A673 (cell line): Measurements from ENCODE around the gene TACC2. TPM values are rescaled to one million over a fixed set of nuclear protein-coding genes. Genes with fewer than 3 reads are reported as not detected.

Source experiments
- BruUV-seq: library from RNA; stranded (reverse); fragments of 400-500 nt; replicated peaks from 2 replicates; lab custom pipeline; 2021; lab: Mats Ljungman, UMichigan
- CTCF ChIA-PET: fragments of 300-600 bp; sonication (Branson Sonifier 250); formaldehyde crosslinking; loops from one replicate; lab custom pipeline; 2022; ENCODE audit warnings: antibody characterized with exemption; lab: Charles Lee
- POLR2A ChIA-PET: fragments of 300-600 bp; sonication (Branson Sonifier 250); formaldehyde crosslinking; loops from one replicate; lab custom pipeline; 2022; ENCODE audit warnings: antibody characterized with exemption; ENCODE audit not compliant: low non-redundant PET; lab: Charles Lee
- DNase-seq: peaks from one replicate; pipeline ENCODE4 v3.0.0-alpha.2; 2015; ENCODE audit warnings: low spot score
- H3K27ac ChIP-seq: fragments of 200-600 bp; sonication (generic); 2 replicates; pipeline ENCODE4 v1.5.1; 2016; ENCODE audit warnings: mixed run types, low read depth, mild to moderate bottlenecking, mixed read lengths, antibody characterized with exemption, low read length; ENCODE audit not compliant: poor library complexity, severe bottlenecking
- H3K27me3 ChIP-seq: fragments of 200-600 bp; sonication (generic); replicated peaks from 2 replicates; pipeline ENCODE4 v1.6.1; 2017; ENCODE audit warnings: mixed run types, low read depth, mild to moderate bottlenecking, mixed read lengths, antibody characterized with exemption, low read length; ENCODE audit not compliant: insufficient read depth, poor library complexity
- H3K36me3 ChIP-seq: fragments of 200-600 bp; sonication (generic); 2 replicates; pipeline ENCODE4 v1.6.1; 2016; ENCODE audit warnings: mixed run types, mild to moderate bottlenecking, mixed read lengths, antibody characterized with exemption, low read length; ENCODE audit not compliant: insufficient read depth, poor library complexity, severe bottlenecking
- H3K4me1 ChIP-seq: fragments of 200-600 bp; sonication (generic); 2 replicates; pipeline ENCODE4 v1.6.1; 2017; ENCODE audit warnings: mixed run types, mild to moderate bottlenecking, mixed read lengths, antibody characterized with exemption, low read length; ENCODE audit not compliant: insufficient read depth, poor library complexity, severe bottlenecking
- H3K4me3 ChIP-seq: fragments of 200-600 bp; sonication (generic); 2 replicates; pipeline ENCODE4 v1.5.1; 2016; ENCODE audit warnings: low read depth, mixed run types, mild to moderate bottlenecking, mixed read lengths, low read length; ENCODE audit not compliant: poor library complexity, severe bottlenecking
- H3K9me3 ChIP-seq: fragments of 200-600 bp; sonication (generic); 2 replicates; pipeline ENCODE4 v1.6.1; 2016; ENCODE audit warnings: mixed run types, low read depth, mild to moderate bottlenecking, mixed read lengths, antibody characterized with exemption, low read length; ENCODE audit not compliant: poor library complexity, severe bottlenecking
- CTCF ChIP-seq: fragments of 300-800, 200-600 bp; sonication (generic); conservative IDR thresholded peaks from 2 replicates; pipeline ENCODE4 v1.5.1; 2017; ENCODE audit warnings: low read depth, mild to moderate bottlenecking, antibody characterized with exemption, low read length, moderate library complexity, mixed read lengths
- EZH2 ChIP-seq: fragments of 200-600 bp; sonication (generic); IDR thresholded peaks from 2 replicates; pipeline ENCODE4 v1.6.1; 2017; ENCODE audit warnings: borderline replicate concordance, low read depth, mild to moderate bottlenecking, mixed read lengths, antibody characterized with exemption, low read length; ENCODE audit not compliant: poor library complexity, severe bottlenecking
- intact Hi-C: fragments of 100-400 bp; cut with micrococcal nuclease; formaldehyde crosslinking; loops from one replicate; pipeline ENCODE4 v1.10.0; 2022; ENCODE audit not compliant: unreplicated experiment
- total RNA-seq: library from RNA; stranded (reverse); gene quantifications from 2 replicates; pipeline ENCODE4 v1.2.3, GENCODE V29; 2021

TACC2 gene
- total RNA-seq, 1 experiment from 2014 or later: 0.62 TPM

GRCh38 chr10:122044045-122044661 is 55.2 kb downstream of the TACC2 start:
- POLR2A ChIA-PET: no interaction called here
- Histone ChIP-seq H3K27me3 (peaks cover 29% of the 10 kb centered on the region), H3K27ac (no peak overlapping the region), H3K36me3 (no peaks in the 10 kb centered on the region), H3K4me3 (no peak overlapping the region), H3K9me3 (no peaks in the 10 kb centered on the region), H3K4me1 (no peaks in the 10 kb centered on the region)
- intact Hi-C loops: no loop called here
- no peak for TF ChIP-seq EZH2
- TF ChIP-seq CTCF: no peak
- no TSS peak for BruUV-seq
- no peak for DNase-seq
- CTCF ChIA-PET: no interaction called here

GRCh38 chr10:122044713-122045112 is 55.8 kb downstream of the TACC2 start:
- ChIA-PET CTCF (no interaction called here), POLR2A (no interaction called here)
- Histone ChIP-seq H3K9me3 (no peaks in the 10 kb centered on the region), H3K4me3 (no peak overlapping the region), H3K27ac (no peak overlapping the region), H3K36me3 (no peaks in the 10 kb centered on the region), H3K4me1 (no peaks in the 10 kb centered on the region), H3K27me3 (peaks cover 26% of the 10 kb centered on the region)
- no TSS peak for BruUV-seq
- no peak for TF ChIP-seq CTCF
- no peak for TF ChIP-seq EZH2
- no peak for DNase-seq
- intact Hi-C loops: no loop called here

- peaks cover 22% of the 10 kb centered on the region for H3K27me3 ChIP-seq
- no peaks in the 10 kb centered on the region for H3K36me3 ChIP-seq
- no peaks in the 10 kb centered on the region for H3K9me3 ChIP-seq
- H3K4me1 ChIP-seq: no peaks in the 10 kb centered on the region
- H3K27ac ChIP-seq: no peak overlapping the region
- BruUV-seq: no TSS peak
- intact Hi-C loops: no loop called here
- H3K4me3 ChIP-seq: no peak overlapping the region
- CTCF ChIA-PET: no interaction called here
- DNase-seq: no peak
- POLR2A ChIA-PET: no interaction called here
- no peak for TF ChIP-seq CTCF
- no peak for TF ChIP-seq EZH2
Observed at GRCh38 chr10:122045212-122045611, 56.2 kb downstream of the TACC2 start.
